Tongue (tissue), 2 donors: Measurements from ENCODE around the gene GNG4. TPM values are rescaled to one million over a fixed set of nuclear protein-coding genes. Genes with fewer than 3 reads are reported as not detected.
"Not testable (repeated sequence)": the region's sequence is repeated elsewhere in the genome, so short reads cannot be mapped to it uniquely, and the experiment has no call there.

Source experiments
- DNase-seq: peaks from one replicate; pipeline ENCODE4 v3.0.0-alpha.2; 2015
- total RNA-seq: library from RNA; depleted of rRNA; stranded (reverse); fragments of >200 nt; gene quantifications from one replicate; pipeline ENCODE4 v1.2.3, GENCODE V29; 2014

The GNG4 gene
- total RNA-seq, 1 donor from 2014 or later = 0.51 TPM

- DNase-seq = peak; percentile 28
Observed at GRCh38 chr1:235650341-235651169, 971 bp upstream of the GNG4 start.

GRCh38 chr1:235648954-235649367 is 623 bp downstream of the GNG4 start:
- DNase-seq = peak; percentile 86

GRCh38 chr1:235648407-235648907 is 1.1 kb downstream of the GNG4 start:
- DNase-seq = peak; percentile 53

- not testable (repeated sequence) for DNase-seq
Observed at GRCh38 chr1:235647537-235647936, 2.0 kb downstream of the GNG4 start.

- DNase-seq = no peak
Observed at GRCh38 chr1:235646463-235646862, 3.1 kb downstream of the GNG4 start.

- no peak for DNase-seq
Observed at GRCh38 chr1:235644693-235645305, 4.8 kb downstream of the GNG4 start.

GRCh38 chr1:235643837-235644692 is 5.5 kb downstream of the GNG4 start:
- no peak for DNase-seq

- no peak for DNase-seq
Observed at GRCh38 chr1:235642943-235643371, 6.6 kb downstream of the GNG4 start.

GRCh38 chr1:235642011-235642942 is 7.3 kb downstream of the GNG4 start:
- peak; percentile 14 for DNase-seq

- DNase-seq = no peak
Observed at GRCh38 chr1:235640580-235640979, 9.0 kb downstream of the GNG4 start.

GRCh38 chr1:235639226-235640205 is 10.1 kb downstream of the GNG4 start:
- DNase-seq = no peak

GRCh38 chr1:235638612-235639011 is 11.0 kb downstream of the GNG4 start:
- DNase-seq = not testable (repeated sequence)

GRCh38 chr1:235637756-235638534 is 11.6 kb downstream of the GNG4 start:
- DNase-seq = no peak

GRCh38 chr1:235635938-235636662 is 13.5 kb downstream of the GNG4 start:
- DNase-seq = no peak

- peak; percentile 44 for DNase-seq
Observed at GRCh38 chr1:235632506-235633401, 16.8 kb downstream of the GNG4 start.

- no peak for DNase-seq
Observed at GRCh38 chr1:235631816-235632215, 17.8 kb downstream of the GNG4 start.

GRCh38 chr1:235628316-235629005 is 21.1 kb downstream of the GNG4 start:
- DNase-seq = no peak
